Ecto neural progenitor cell (in vitro differentiated cells): ENCODE results near the gene FOXA2.

Source experiments
- DNase-seq: peaks from one replicate; pipeline ENCODE4 v3.0.0-alpha.2; 2018; ENCODE audit warnings: low spot score

The FOXA2 gene

GRCh38 chr20:22536956-22537756, 47.2 kb downstream of the FOXA2 start:
- no peak for DNase-seq

GRCh38 chr20:22536141-22536828, 48.1 kb downstream of the FOXA2 start:
- DNase-seq = no peak

- DNase-seq = no peak
Measured at GRCh38 chr20:22535483-22535882, 48.9 kb downstream of the FOXA2 start.

- no peak for DNase-seq
Measured at GRCh38 chr20:22533823-22534751, 50.3 kb downstream of the FOXA2 start.

- DNase-seq = no peak
Measured at GRCh38 chr20:22532598-22532997, 51.8 kb downstream of the FOXA2 start.

GRCh38 chr20:22531756-22532155, 52.6 kb downstream of the FOXA2 start:
- no peak for DNase-seq

GRCh38 chr20:22531056-22531615, 53.2 kb downstream of the FOXA2 start:
- DNase-seq = no peak
